Fibroblast of pulmonary artery (primary cell): ENCODE measurements around the gene HLA-DQA2.
"Not testable (repeated sequence)": the region's sequence is repeated elsewhere in the genome, so short reads cannot be mapped to it uniquely, and the experiment has no call there.

Experiments used
- DNase-seq: peaks from one replicate; pipeline ENCODE4 v3.0.0-alpha.2; 2010; ENCODE audit warnings: low read depth
- H3K4me3 ChIP-seq: replicated peaks from 2 replicates; pipeline ENCODE4 v1.5.1; 2011; ENCODE audit warnings: low read depth, mild to moderate bottlenecking, control low read depth, low read length, moderate library complexity
- TF ChIP-seq, protein P1 (sequence below): IDR thresholded peaks from 2 replicates; pipeline ENCODE4 v1.5.1; 2011; ENCODE audit warnings: mild to moderate bottlenecking, control low read depth, low read length, inconsistent platforms; ENCODE audit errors: missing control alignments

The HLA-DQA2 gene

DNA sequence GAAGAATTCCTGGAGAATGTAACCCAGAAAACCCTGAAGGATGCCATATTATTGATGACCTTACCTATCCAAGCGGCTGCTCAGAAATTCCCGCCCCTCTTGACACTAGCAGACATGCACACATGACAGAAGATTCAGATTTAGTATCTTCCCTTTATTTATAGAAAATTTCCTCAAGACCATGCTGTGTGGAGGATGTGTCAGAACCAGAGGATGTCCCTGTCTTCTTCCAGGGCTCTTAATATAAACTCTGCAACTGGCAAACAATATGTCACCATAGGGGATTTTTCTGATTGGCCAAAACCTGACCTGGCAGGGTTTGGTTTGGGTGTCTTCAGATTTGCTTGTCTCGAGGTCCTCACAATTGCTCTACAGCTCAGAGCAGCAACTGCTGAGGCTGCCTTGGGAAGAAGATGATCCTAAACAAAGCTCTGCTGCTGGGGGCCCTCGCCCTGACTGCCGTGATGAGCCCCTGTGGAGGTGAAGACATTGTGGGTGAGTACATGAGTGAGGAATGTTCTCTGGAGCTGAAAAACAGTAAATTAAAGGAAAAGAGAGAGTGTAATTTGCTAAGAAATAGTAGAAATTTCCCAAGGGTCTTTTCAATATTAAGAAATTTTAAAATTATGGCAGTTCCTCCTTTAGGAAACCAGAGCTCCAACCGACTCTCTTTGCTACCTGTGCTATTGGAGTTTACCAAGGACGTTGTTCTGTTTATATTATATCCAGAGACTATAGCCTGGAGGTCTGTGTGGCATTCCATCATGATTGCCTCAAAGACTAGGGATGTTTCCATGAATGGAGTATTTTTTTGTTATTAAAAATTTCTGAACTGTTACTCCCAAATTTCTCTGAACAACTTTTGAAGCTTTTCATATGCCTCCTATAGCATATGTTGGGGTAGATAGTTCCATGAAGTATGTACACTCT lies at the start of gene HLA-DQA2:
Gene HLA-DQA2, plus strand, starts transcription at position 361 of the 930 bp plus-strand sequence. Its CDS starts 53 bp downstream, at position 414.
- DNase-seq: no peak
- no peak within 1 kb of the TSS for H3K4me3 ChIP-seq
- TF ChIP-seq, protein P1, sequence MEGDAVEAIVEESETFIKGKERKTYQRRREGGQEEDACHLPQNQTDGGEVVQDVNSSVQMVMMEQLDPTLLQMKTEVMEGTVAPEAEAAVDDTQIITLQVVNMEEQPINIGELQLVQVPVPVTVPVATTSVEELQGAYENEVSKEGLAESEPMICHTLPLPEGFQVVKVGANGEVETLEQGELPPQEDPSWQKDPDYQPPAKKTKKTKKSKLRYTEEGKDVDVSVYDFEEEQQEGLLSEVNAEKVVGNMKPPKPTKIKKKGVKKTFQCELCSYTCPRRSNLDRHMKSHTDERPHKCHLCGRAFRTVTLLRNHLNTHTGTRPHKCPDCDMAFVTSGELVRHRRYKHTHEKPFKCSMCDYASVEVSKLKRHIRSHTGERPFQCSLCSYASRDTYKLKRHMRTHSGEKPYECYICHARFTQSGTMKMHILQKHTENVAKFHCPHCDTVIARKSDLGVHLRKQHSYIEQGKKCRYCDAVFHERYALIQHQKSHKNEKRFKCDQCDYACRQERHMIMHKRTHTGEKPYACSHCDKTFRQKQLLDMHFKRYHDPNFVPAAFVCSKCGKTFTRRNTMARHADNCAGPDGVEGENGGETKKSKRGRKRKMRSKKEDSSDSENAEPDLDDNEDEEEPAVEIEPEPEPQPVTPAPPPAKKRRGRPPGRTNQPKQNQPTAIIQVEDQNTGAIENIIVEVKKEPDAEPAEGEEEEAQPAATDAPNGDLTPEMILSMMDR: no peak

GRCh38 chr6:32692019-32692418 lies 49.2 kb upstream of the HLA-DQA2 start:
- peak; percentile 4 for DNase-seq
- TF ChIP-seq, protein P1: peak; percentile 16
- H3K4me3 ChIP-seq: no peak overlapping the region

- DNase-seq: no peak
- no peak overlapping the region for H3K4me3 ChIP-seq
- TF ChIP-seq, protein P1: no peak
These were observed 44.2 kb upstream of the HLA-DQA2 start for GRCh38 chr6:32697031-32697430.

DNA sequence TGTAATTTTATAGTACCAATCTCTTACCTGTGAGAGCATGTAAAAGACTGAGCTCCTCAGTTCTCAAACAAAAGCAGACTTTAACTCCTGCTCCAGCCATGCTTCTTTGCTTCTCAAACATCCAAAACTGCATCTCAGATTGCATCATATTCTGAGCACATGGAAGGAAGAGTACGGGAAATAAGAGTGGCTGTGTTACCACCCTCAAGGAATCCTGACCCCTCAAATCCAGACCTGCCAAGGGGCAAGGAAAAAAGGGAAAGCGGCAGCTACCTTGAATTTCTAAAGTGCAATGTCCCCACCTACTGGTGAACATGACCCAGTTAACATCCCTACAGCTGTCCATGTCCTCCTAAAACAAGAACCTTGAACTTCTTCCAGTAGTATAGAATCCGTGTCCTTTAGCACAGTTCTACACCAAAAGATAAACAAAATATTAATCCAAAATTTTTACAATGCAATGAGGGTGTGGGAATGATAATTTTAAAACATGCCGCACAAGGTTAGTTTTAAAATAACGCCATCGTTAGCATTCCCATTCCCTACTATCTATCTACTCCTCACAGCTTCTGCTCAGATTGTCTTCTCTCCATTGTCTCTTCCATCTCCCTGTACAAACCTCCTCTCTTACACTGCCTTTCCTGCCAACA lies 40.7 kb upstream of the HLA-DQA2 start:
- no peak overlapping the region for H3K4me3 ChIP-seq
- DNase-seq: peak; percentile 80
- TF ChIP-seq, protein P1: peak; percentile 75

DNA sequence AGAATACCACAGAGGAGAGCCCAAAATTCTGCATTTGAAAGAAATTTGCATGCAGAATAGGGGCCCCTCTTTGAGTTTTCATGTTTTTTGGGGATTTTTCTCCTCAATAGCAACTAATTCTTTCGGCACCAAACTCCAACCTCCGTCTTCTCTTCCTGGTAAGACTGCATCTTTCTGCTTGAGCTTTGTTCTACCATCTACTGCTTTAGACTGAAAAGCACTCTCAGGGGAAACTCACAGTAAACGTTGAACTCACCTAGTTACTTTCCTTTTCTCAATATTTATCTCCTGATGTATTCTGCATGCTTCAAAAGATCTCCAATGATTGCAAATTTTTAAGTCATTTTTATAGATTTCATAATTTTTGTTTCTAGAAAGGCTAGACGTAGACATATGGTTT lies 37.8 kb upstream of the HLA-DQA2 start:
- no peak overlapping the region for H3K4me3 ChIP-seq
- DNase-seq: no peak
- TF ChIP-seq, protein P1: no peak

- DNase-seq, H3K4me3 ChIP-seq: not testable (repeated sequence)
These were observed 36.0 kb upstream of the HLA-DQA2 start for GRCh38 chr6:32705164-32705563.

- DNase-seq: no peak
- no peak overlapping the region for H3K4me3 ChIP-seq
- TF ChIP-seq, protein P1: no peak
These were observed 31.6 kb upstream of the HLA-DQA2 start for GRCh38 chr6:32709625-32710024.
